Endothelial cell (in vitro differentiated cells): ENCODE data around the gene MLF2. TPM values are rescaled to one million over a fixed set of nuclear protein-coding genes. Genes with fewer than 3 reads are reported as not detected.

Source experiments
- DNase-seq: peaks from one replicate; pipeline ENCODE4 v3.0.0; 2021; ENCODE audit warnings: low spot score
- H3K27ac Mint-ChIP-seq: one replicate; pipeline ENCODE4 v1.8.0; 2021; ENCODE audit warnings: mixed read lengths, inconsistent platforms; ENCODE audit not compliant: unreplicated experiment
- H3K27me3 Mint-ChIP-seq: one replicate; pipeline ENCODE4 v1.8.0; 2021; ENCODE audit warnings: mild to moderate bottlenecking, moderate library complexity, mixed read lengths, inconsistent platforms; ENCODE audit not compliant: unreplicated experiment
- H3K36me3 Mint-ChIP-seq: one replicate; pipeline ENCODE4 v1.8.0; 2021; ENCODE audit warnings: mild to moderate bottlenecking, low read depth, mixed read lengths, inconsistent platforms; ENCODE audit not compliant: unreplicated experiment
- H3K4me1 Mint-ChIP-seq: one replicate; pipeline ENCODE4 v1.8.0; 2021; ENCODE audit warnings: mild to moderate bottlenecking, mixed read lengths, inconsistent platforms; ENCODE audit not compliant: unreplicated experiment
- H3K4me3 Mint-ChIP-seq: one replicate; pipeline ENCODE4 v1.8.0; 2021; ENCODE audit warnings: mild to moderate bottlenecking, mixed read lengths, inconsistent platforms; ENCODE audit not compliant: unreplicated experiment
- H3K9me3 Mint-ChIP-seq: one replicate; pipeline ENCODE4 v1.8.0; 2021; ENCODE audit warnings: mixed read lengths, inconsistent platforms; ENCODE audit not compliant: unreplicated experiment
- total RNA-seq: library from RNA; stranded (reverse); fragmentation: NEBNext Ultra II Directional; extraction: Animal tissue kit (Norgen Biotek cat#: 25700); gene quantifications from one replicate; pipeline ENCODE4 v1.2.1, GENCODE V29; 2021; ENCODE audit not compliant: unreplicated experiment
- TF ChIP-seq, protein P1 (sequence below): fragments of 200-600 bp; sonication (generic); IDR thresholded peaks from one replicate; pipeline ENCODE4 v1.5.0; 2021; ENCODE audit warnings: antibody characterized with exemption; ENCODE audit not compliant: unreplicated experiment

MLF2 gene
- total RNA-seq, 1 donor from 2014 or later: 118 TPM

DNA sequence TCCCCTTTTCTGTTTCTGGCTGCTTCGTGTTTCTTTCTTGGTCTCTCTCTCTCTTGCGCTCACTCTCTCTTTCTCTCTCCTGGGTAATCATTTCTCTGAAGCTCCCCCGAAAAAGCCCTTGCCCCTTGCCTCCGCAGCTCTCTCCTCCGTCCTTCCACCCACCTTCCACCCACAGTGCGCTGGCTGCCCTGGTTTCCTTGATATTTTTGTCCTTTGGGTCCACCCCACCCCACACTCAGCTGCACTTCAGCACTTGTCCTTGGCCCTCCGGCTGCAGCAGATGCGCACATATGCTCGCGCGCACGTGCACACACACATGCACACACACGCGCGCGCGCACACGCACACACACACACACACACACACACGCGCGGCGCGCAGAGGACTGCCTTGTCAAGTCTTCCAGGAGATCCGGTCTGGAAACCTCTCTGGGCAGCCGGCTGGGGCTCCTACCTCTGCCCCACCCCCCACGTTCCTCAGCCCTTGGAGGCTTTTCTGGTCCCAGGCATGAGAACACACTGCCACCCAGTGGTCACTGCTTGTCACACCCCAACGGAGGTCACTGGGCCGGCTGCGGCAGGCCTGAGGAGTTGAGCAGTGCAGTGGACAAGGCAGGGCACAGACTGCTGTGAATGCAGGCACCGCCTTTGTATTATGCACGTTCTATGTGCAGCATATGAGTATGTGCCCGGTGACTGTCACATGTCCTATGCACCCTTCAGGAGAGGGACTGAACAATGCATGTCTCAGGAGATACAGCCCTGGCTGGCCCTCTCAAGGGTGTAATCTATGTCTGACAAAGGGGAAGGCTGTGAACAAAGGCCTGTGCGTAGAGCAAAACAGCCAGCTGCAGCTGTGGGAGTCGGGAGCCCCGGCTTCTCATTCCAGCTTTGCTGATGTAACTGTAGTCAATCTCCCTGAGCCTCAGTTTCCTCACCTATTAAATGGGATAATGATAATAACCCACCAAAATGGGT, 25.9 kb upstream of the MLF2 start:
- Mint-ChIP-seq H3K9me3 (no peaks in the 10 kb centered on the region), H3K36me3 (peaks cover 45% of the 10 kb centered on the region), H3K4me3 (peak overlapping the region; percentile 14), H3K4me1 (peaks cover 34% of the 10 kb centered on the region), H3K27me3 (peaks cover 15% of the 10 kb centered on the region), H3K27ac (peak overlapping the region; percentile 59)
- TF ChIP-seq, protein P1, sequence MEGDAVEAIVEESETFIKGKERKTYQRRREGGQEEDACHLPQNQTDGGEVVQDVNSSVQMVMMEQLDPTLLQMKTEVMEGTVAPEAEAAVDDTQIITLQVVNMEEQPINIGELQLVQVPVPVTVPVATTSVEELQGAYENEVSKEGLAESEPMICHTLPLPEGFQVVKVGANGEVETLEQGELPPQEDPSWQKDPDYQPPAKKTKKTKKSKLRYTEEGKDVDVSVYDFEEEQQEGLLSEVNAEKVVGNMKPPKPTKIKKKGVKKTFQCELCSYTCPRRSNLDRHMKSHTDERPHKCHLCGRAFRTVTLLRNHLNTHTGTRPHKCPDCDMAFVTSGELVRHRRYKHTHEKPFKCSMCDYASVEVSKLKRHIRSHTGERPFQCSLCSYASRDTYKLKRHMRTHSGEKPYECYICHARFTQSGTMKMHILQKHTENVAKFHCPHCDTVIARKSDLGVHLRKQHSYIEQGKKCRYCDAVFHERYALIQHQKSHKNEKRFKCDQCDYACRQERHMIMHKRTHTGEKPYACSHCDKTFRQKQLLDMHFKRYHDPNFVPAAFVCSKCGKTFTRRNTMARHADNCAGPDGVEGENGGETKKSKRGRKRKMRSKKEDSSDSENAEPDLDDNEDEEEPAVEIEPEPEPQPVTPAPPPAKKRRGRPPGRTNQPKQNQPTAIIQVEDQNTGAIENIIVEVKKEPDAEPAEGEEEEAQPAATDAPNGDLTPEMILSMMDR: peak; percentile 88
- DNase-seq: peak; percentile 98

DNA sequence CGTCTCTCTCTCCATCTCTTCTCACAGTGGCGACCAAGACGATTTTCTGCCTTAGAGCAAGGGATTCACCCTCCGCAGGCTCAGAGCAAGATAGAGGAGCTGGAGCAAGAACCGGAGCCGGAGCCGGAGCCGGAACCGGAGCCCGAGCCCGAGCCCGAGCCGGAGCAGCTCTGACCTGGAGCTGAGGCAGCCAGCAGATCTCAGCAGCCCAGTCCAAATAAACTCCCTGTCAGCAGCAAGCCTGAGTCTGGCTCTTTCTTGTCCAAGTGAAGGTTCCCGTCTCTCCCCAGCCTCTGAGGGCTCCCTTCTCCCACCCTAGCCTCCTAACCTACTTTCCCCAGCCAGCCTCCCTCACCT, 25.3 kb upstream of the MLF2 start:
- peaks cover 15% of the 10 kb centered on the region for H3K27me3 Mint-ChIP-seq
- peaks cover 43% of the 10 kb centered on the region for H3K36me3 Mint-ChIP-seq
- H3K4me3 Mint-ChIP-seq: peak overlapping the region; percentile 14
- no peak overlapping the region for H3K27ac Mint-ChIP-seq
- H3K9me3 Mint-ChIP-seq: no peaks in the 10 kb centered on the region
- peak; percentile 33 for DNase-seq
- TF ChIP-seq, protein P1: no peak
- H3K4me1 Mint-ChIP-seq: peaks cover 34% of the 10 kb centered on the region

DNA sequence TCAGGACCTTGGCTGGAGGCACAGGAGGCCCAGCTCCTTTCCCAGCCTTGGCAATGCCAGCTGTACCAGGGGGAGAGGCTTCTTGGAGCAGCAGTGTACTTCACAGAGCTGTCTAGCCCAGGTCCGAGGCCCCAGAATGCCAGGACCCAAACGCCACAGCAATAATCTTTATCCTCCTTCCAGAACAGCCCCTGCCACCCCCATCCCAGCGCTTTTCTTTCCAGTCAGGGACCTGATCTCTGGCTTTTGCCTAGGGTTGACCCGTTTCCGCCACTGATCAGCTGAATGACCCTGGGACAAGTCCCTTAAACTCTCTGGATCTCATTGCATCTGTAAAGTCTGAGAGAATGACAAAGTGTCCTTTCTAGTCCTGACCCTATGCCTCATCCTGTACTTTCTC, 24.4 kb upstream of the MLF2 start:
- Mint-ChIP-seq H3K4me1 (peaks cover 35% of the 10 kb centered on the region), H3K4me3 (no peak overlapping the region), H3K27ac (no peak overlapping the region), H3K36me3 (peaks cover 44% of the 10 kb centered on the region), H3K27me3 (peaks cover 15% of the 10 kb centered on the region), H3K9me3 (no peaks in the 10 kb centered on the region)
- TF ChIP-seq, protein P1: no peak
- DNase-seq: no peak

DNA sequence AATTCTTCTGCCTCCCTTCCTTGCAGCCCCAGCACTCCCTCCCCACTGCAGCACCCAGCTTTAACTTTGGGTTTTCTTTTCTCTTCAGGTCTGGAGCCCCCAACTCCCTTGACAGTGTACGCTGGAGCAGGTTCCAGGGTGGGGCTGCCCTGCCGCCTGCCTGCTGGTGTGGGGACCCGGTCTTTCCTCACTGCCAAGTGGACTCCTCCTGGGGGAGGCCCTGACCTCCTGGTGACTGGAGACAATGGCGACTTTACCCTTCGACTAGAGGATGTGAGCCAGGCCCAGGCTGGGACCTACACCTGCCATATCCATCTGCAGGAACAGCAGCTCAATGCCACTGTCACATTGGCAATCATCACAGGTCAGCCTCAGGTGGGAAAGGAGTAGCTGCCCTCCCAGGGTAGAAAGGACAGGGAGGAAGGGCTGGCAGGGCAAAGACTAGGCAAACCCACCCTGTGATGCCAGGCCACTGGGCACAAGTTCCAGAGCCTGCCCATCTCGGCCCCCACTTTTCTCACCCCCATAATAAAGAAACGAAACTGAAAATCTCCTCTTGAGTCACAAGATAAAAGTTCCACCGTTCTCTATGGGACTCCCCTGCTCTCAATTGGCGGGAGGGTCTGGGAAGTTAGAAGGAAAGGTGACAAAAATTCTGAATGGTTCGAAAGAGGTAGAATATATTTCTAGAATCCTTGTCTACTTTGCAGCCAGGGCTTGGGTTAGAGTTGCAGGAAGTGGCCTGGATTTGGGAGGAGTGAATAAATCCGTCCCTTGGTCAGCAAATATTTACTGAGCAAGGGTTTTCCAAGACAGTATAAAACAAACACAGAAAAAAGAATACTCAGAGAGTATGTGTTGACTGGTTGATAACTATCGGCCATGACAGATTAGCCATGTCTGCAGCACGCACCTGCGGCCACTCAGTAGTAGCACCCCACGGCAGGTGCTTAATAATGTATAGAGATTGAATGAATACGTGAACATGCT, 22.5 kb upstream of the MLF2 start:
- Mint-ChIP-seq H3K36me3 (peaks cover 58% of the 10 kb centered on the region), H3K27ac (peak overlapping the region; percentile 31), H3K4me3 (peak overlapping the region; percentile 56), H3K4me1 (peaks cover 49% of the 10 kb centered on the region), H3K27me3 (peaks cover 21% of the 10 kb centered on the region), H3K9me3 (no peaks in the 10 kb centered on the region)
- TF ChIP-seq, protein P1: no peak
- DNase-seq: no peak
